SJCRH30 (cell line): ENCODE data around the gene C1QTNF1. TPM values are rescaled to one million over a fixed set of nuclear protein-coding genes. Genes with fewer than 3 reads are reported as not detected.
A peak's percentile ranks its signal among the peaks of the same experiment; 100 is the strongest.

ENCODE experiments used
- DNase-seq, 2 experiments: peaks; one replicate each; pipeline ENCODE4 v3.0.0-alpha.2; 2015 to 2020
- H3K27ac ChIP-seq: fragments of 250-450 bp; sonication (Bioruptor Pico); 2 replicates; pipeline ENCODE4 v1.5.1; 2020; ENCODE audit warnings: mild to moderate bottlenecking, moderate library complexity
- H3K27me3 ChIP-seq: fragments of 250-450 bp; sonication (Bioruptor Pico); 2 replicates; pipeline ENCODE4 v1.5.1; 2020; ENCODE audit warnings: mild to moderate bottlenecking, moderate library complexity
- H3K36me3 ChIP-seq: fragments of 250-450 bp; sonication (Bioruptor Pico); 2 replicates; pipeline ENCODE4 v1.5.1; 2020; ENCODE audit warnings: mild to moderate bottlenecking, moderate library complexity
- H3K4me1 ChIP-seq: fragments of 250-450 bp; sonication (Bioruptor Pico); 2 replicates; pipeline ENCODE4 v1.5.1; 2020; ENCODE audit warnings: mild to moderate bottlenecking, moderate library complexity
- H3K4me3 ChIP-seq: fragments of 250-450 bp; sonication (Bioruptor Pico); 2 replicates; pipeline ENCODE4 v1.5.1; 2020; ENCODE audit warnings: mild to moderate bottlenecking, moderate library complexity
- H3K9me3 ChIP-seq: fragments of 250-450 bp; sonication (Bioruptor Pico); replicated peaks from 2 replicates; pipeline ENCODE4 v1.5.1; 2020; ENCODE audit warnings: mild to moderate bottlenecking, moderate library complexity
- total RNA-seq: library from RNA; depleted of rRNA; stranded (reverse); fragments of >200 nt; shearing (Covaris generic); gene quantifications from 2 replicates; pipeline ENCODE4 v1.2.3, GENCODE V29; 2014

Gene C1QTNF1
- total RNA-seq, 1 experiment from 2014 or later = 45.7 TPM

- no peak for DNase-seq
- Histone ChIP-seq H3K4me1 (peaks cover 24% of the 10 kb centered on the region), H3K36me3 (peaks cover 10% of the 10 kb centered on the region), H3K27me3 (no peaks in the 10 kb centered on the region), H3K9me3 (no peaks in the 10 kb centered on the region), H3K4me3 (no peak overlapping the region), H3K27ac (no peak overlapping the region)
Observed at GRCh38 chr17:79043191-79043930, 19.4 kb downstream of the C1QTNF1 start.

- H3K4me3 ChIP-seq = no peak overlapping the region
- no peak for DNase-seq
Observed at GRCh38 chr17:79043931-79044320, 20.0 kb downstream of the C1QTNF1 start.

GRCh38 chr17:79044462-79044861 is 20.5 kb downstream of the C1QTNF1 start:
- peaks cover 26% of the 10 kb centered on the region for H3K4me1 ChIP-seq
- DNase-seq = no peak
- peaks cover 13% of the 10 kb centered on the region for H3K36me3 ChIP-seq

More at GRCh38 chr17:79043931-79044320, 20.0 kb downstream of the C1QTNF1 start:
- no peaks in the 10 kb centered on the region for H3K9me3 ChIP-seq
- H3K36me3 ChIP-seq = peaks cover 13% of the 10 kb centered on the region
- peaks cover 26% of the 10 kb centered on the region for H3K4me1 ChIP-seq
- H3K27ac ChIP-seq = no peak overlapping the region
- H3K27me3 ChIP-seq = no peaks in the 10 kb centered on the region

DNA sequence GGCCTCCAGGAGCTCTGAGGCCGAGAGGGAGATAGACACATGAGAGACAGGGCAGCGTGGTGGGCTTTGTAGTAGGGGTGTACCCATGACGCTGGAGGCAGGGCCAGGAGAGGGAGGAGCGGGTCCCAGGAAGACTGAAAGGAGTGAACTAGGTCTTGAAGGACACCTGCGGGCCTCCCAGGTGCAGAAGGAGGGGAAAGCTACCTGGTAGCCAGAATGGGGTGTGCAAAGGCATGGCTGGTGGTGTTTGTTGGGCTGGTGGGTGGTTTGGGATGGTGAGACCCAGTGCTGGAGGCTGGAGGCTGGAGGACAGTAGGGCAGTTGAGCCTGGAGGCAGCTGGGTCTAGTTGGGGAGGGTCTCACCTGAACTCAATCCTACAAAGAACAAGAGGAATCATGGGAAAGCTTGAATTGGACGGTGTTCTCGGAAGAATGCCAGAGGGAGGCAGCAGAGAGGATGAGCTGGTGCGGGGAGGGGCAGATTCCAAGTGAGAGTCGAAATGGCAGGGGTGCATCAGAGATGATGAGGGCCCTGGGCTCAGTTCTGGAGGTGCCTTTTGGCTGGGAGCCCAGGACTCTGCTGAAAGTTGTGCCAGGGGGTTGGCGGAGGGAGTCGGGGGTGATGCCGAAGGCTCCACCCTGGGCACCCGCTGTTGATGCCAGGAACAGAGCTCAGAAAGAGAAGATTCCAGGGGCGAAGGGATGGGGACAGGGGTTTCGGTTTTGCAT is 21.2 kb downstream of the C1QTNF1 start:
- Histone ChIP-seq H3K27me3 (no peaks in the 10 kb centered on the region), H3K4me1 (peaks cover 26% of the 10 kb centered on the region), H3K36me3 (peaks cover 13% of the 10 kb centered on the region), H3K27ac (no peak overlapping the region), H3K4me3 (no peak overlapping the region), H3K9me3 (no peaks in the 10 kb centered on the region)
- no peak for DNase-seq

More at GRCh38 chr17:79044462-79044861, 20.5 kb downstream of the C1QTNF1 start:
- H3K27ac ChIP-seq = no peak overlapping the region
- no peaks in the 10 kb centered on the region for H3K9me3 ChIP-seq
- no peaks in the 10 kb centered on the region for H3K27me3 ChIP-seq
- H3K4me3 ChIP-seq = no peak overlapping the region

DNA sequence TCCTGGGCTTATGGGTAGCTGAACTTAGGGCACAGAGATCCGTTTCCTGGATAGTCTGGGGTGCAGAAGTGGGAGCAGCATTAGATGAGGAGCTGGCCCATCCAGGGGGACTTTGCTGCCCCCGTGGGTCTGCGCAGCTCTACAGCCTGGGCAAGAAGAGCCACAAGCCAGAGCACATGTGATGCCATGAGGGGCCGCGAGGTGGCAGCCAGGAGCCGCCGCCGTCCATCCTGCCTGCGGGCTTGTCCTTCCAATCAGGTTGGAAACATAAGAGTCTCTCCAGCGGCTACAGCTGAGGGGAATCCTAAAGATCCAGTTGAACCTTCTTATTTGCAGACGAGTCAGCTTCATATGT is 21.9 kb downstream of the C1QTNF1 start:
- Histone ChIP-seq H3K9me3 (no peaks in the 10 kb centered on the region), H3K4me3 (peak overlapping the region; percentile 9; the same call in 1 of the 2 replicates), H3K27ac (peak overlapping the region; percentile 78), H3K36me3 (peaks cover 13% of the 10 kb centered on the region), H3K4me1 (peaks cover 26% of the 10 kb centered on the region), H3K27me3 (no peaks in the 10 kb centered on the region)
- DNase-seq = peak; percentile 87 to 97

GRCh38 chr17:79046197-79046915 is 22.4 kb downstream of the C1QTNF1 start:
- Histone ChIP-seq H3K27me3 (no peaks in the 10 kb centered on the region), H3K9me3 (peaks cover 2% of the 10 kb centered on the region), H3K36me3 (peaks cover 13% of the 10 kb centered on the region), H3K4me3 (peak overlapping the region; percentile 9), H3K4me1 (peaks cover 29% of the 10 kb centered on the region), H3K27ac (peak overlapping the region; percentile 78)
- DNase-seq = no peak

GRCh38 chr17:79046916-79047280 is 22.9 kb downstream of the C1QTNF1 start:
- Histone ChIP-seq H3K36me3 (peaks cover 13% of the 10 kb centered on the region), H3K4me3 (peak overlapping the region; percentile 9; the same call in 1 of the 2 replicates), H3K27me3 (no peaks in the 10 kb centered on the region), H3K27ac (peak overlapping the region; percentile 78), H3K4me1 (peaks cover 34% of the 10 kb centered on the region), H3K9me3 (peaks cover 7% of the 10 kb centered on the region)
- peak; percentile 95 to 98 for DNase-seq

GRCh38 chr17:79047291-79047920 is 23.4 kb downstream of the C1QTNF1 start:
- H3K27ac ChIP-seq = peak overlapping the region; percentile 78
- H3K4me3 ChIP-seq = no peak overlapping the region
- no peak for DNase-seq
- H3K27me3 ChIP-seq = no peaks in the 10 kb centered on the region
- peaks cover 13% of the 10 kb centered on the region for H3K36me3 ChIP-seq
- peaks cover 7% of the 10 kb centered on the region for H3K9me3 ChIP-seq
- H3K4me1 ChIP-seq = peaks cover 39% of the 10 kb centered on the region

DNA sequence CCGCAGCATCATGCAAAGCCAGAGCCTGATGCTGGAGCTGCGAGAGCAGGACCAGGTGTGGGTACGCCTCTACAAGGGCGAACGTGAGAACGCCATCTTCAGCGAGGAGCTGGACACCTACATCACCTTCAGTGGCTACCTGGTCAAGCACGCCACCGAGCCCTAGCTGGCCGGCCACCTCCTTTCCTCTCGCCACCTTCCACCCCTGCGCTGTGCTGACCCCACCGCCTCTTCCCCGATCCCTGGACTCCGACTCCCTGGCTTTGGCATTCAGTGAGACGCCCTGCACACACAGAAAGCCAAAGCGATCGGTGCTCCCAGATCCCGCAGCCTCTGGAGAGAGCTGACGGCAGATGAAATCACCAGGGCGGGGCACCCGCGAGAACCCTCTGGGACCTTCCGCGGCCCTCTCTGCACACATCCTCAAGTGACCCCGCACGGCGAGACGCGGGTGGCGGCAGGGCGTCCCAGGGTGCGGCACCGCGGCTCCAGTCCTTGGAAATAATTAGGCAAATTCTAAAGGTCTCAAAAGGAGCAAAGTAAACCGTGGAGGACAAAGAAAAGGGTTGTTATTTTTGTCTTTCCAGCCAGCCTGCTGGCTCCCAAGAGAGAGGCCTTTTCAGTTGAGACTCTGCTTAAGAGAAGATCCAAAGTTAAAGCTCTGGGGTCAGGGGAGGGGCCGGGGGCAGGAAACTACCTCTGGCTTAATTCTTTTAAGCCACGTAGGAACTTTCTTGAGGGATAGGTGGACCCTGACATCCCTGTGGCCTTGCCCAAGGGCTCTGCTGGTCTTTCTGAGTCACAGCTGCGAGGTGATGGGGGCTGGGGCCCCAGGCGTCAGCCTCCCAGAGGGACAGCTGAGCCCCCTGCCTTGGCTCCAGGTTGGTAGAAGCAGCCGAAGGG is 24.2 kb downstream of the C1QTNF1 start:
- peaks cover 13% of the 10 kb centered on the region for H3K36me3 ChIP-seq
- H3K4me1 ChIP-seq = peaks cover 46% of the 10 kb centered on the region
- no peak overlapping the region for H3K4me3 ChIP-seq
- DNase-seq = no peak
- peak overlapping the region; percentile 78 for H3K27ac ChIP-seq
- no peaks in the 10 kb centered on the region for H3K27me3 ChIP-seq
- peaks cover 7% of the 10 kb centered on the region for H3K9me3 ChIP-seq

DNA sequence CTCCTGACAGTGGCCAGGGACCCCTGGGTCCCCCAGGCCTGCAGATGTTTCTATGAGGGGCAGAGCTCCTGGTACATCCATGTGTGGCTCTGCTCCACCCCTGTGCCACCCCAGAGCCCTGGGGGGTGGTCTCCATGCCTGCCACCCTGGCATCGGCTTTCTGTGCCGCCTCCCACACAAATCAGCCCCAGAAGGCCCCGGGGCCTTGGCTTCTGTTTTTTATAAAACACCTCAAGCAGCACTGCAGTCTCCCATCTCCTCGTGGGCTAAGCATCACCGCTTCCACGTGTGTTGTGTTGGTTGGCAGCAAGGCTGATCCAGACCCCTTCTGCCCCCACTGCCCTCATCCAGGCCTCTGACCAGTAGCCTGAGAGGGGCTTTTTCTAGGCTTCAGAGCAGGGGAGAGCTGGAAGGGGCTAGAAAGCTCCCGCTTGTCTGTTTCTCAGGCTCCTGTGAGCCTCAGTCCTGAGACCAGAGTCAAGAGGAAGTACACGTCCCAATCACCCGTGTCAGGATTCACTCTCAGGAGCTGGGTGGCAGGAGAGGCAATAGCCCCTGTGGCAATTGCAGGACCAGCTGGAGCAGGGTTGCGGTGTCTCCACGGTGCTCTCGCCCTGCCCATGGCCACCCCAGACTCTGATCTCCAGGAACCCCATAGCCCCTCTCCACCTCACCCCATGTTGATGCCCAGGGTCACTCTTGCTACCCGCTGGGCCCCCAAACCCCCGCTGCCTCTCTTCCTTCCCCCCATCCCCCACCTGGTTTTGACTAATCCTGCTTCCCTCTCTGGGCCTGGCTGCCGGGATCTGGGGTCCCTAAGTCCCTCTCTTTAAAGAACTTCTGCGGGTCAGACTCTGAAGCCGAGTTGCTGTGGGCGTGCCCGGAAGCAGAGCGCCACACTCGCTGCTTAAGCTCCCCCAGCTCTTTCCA is 25.1 kb downstream of the C1QTNF1 start:
- Histone ChIP-seq H3K9me3 (peaks cover 7% of the 10 kb centered on the region), H3K4me1 (peaks cover 55% of the 10 kb centered on the region), H3K27ac (no peak overlapping the region), H3K36me3 (peaks cover 13% of the 10 kb centered on the region), H3K4me3 (no peak overlapping the region), H3K27me3 (no peaks in the 10 kb centered on the region)
- DNase-seq = no peak

- DNase-seq = no peak
- peaks cover 13% of the 10 kb centered on the region for H3K36me3 ChIP-seq
- H3K27me3 ChIP-seq = no peaks in the 10 kb centered on the region
- no peak overlapping the region for H3K4me3 ChIP-seq
- peaks cover 63% of the 10 kb centered on the region for H3K4me1 ChIP-seq
- peaks cover 14% of the 10 kb centered on the region for H3K9me3 ChIP-seq
- H3K27ac ChIP-seq = no peak overlapping the region
Observed at GRCh38 chr17:79049821-79050220, 25.9 kb downstream of the C1QTNF1 start.

DNA sequence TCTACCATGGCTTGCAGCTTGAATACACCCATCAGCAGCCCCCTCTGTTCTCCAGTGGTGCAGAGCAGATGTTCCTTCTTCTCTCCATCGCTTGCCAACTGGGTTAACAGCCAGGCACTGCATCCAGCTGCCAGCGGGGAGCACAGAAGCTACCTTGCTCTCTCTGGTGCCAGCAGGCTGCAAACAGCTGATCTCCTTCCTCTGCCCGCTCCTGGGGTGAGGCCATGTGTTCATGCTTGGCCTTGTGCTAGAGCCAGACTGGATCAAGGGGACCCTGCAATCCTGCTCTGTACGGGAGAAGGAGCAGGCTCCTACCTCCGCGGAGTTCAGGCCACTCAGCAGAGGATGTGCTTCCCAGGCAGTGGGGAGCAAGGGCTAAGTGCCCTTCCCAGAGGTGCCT is 26.6 kb downstream of the C1QTNF1 start:
- DNase-seq = no peak
- peaks cover 63% of the 10 kb centered on the region for H3K4me1 ChIP-seq
- no peak overlapping the region for H3K27ac ChIP-seq
- no peak overlapping the region for H3K4me3 ChIP-seq
- no peaks in the 10 kb centered on the region for H3K27me3 ChIP-seq
- H3K9me3 ChIP-seq = peaks cover 20% of the 10 kb centered on the region
- peaks cover 13% of the 10 kb centered on the region for H3K36me3 ChIP-seq

GRCh38 chr17:79051306-79051705 is 27.3 kb downstream of the C1QTNF1 start:
- no peak for DNase-seq
- Histone ChIP-seq H3K9me3 (peaks cover 20% of the 10 kb centered on the region), H3K27ac (peak overlapping the region; percentile 86; the same call in 1 of the 2 replicates), H3K4me1 (peaks cover 59% of the 10 kb centered on the region), H3K27me3 (no peaks in the 10 kb centered on the region), H3K36me3 (peaks cover 13% of the 10 kb centered on the region), H3K4me3 (no peak overlapping the region)
